Right cardiac atrium (tissue), 5 donors: ENCODE data around the gene DHRS3. TPM values are rescaled to one million over a fixed set of nuclear protein-coding genes. Genes with fewer than 3 reads are reported as not detected.
"Not testable (repeated sequence)": the region's sequence is repeated elsewhere in the genome, so short reads cannot be mapped to it uniquely, and the experiment has no call there.

Experiments
- ATAC-seq, 2 donors: fragments of 200-7000 bp; cut with Tn5 transposase; one replicate each; pipeline versions ENCODE4 v1.8.0 to v1.9.1; 2020; ENCODE audit warnings: moderate library complexity in 2 of 2, mild to moderate bottlenecking in 1 of 2
- DNase-seq, 3 donors: peaks; one replicate each; pipeline ENCODE4 v3.0.0-alpha.2; 2020
- H3K27ac ChIP-seq: one replicate; pipeline ENCODE4 v1.5.1; 2013; ENCODE audit warnings: mild to moderate bottlenecking, low read length, control low read depth, moderate library complexity
- H3K27me3 ChIP-seq: one replicate; pipeline ENCODE4 v1.6.1; 2013; ENCODE audit not compliant: control insufficient read depth, insufficient read depth
- H3K4me1 ChIP-seq: one replicate; pipeline ENCODE4 v1.6.1; 2013; ENCODE audit warnings: low read length; ENCODE audit not compliant: control insufficient read depth, insufficient read depth
- H3K4me3 ChIP-seq: one replicate; pipeline ENCODE4 v1.5.1; 2013; ENCODE audit warnings: low read length, control low read depth
- H3K9me3 ChIP-seq: one replicate; pipeline ENCODE4 v1.6.1; 2013; ENCODE audit warnings: low read length; ENCODE audit not compliant: control insufficient read depth
- whole genome bisulfite sequencing: extraction: QIAGEN DNeasy Blood & Tissue Kit; methylation state at CpG from one replicate; pipeline ENCODE4 v1.1.7; 2013; 5-methylcytosine and 5-hydroxymethylcytosine counted together
- intact Hi-C, 4 donors: fragments of 100-400 bp; cut with DNase I; formaldehyde crosslinking; loops; one replicate each; pipeline versions ENCODE4 v1.11.0 to v1.14.0; 2022 to 2023
- polyA plus RNA-seq: library from polyadenylated mRNA; stranded (reverse); fragments of 200-250 nt; gene quantifications from one replicate; pipeline ENCODE4 v1.2.3, GENCODE V29; 2013
- total RNA-seq, 4 donors: library from RNA; stranded (reverse); fragmentation: NEBNext Ultra II Directional; extraction: Animal tissue kit (Norgen Biotek cat#: 25700); gene quantifications; one replicate each; pipeline ENCODE4 v1.2.1, GENCODE V29; 2021
- donor health status: healthy with polysubstance abuse.
- donor health status: DM: no; HTN: yes; CAD: no.
- donor health status: DM: no; HTN: no; CAD: no.
- donor health status: DM: no; HTN: yes; CAD: no; lungs with severe emphysema.
- donor health status: DM: yes; HTN: yes; CAD: no.

Gene DHRS3
- total and polyA plus RNA-seq, 5 donors, result 53.6 to 97.0 (median 83.3) TPM

DNA sequence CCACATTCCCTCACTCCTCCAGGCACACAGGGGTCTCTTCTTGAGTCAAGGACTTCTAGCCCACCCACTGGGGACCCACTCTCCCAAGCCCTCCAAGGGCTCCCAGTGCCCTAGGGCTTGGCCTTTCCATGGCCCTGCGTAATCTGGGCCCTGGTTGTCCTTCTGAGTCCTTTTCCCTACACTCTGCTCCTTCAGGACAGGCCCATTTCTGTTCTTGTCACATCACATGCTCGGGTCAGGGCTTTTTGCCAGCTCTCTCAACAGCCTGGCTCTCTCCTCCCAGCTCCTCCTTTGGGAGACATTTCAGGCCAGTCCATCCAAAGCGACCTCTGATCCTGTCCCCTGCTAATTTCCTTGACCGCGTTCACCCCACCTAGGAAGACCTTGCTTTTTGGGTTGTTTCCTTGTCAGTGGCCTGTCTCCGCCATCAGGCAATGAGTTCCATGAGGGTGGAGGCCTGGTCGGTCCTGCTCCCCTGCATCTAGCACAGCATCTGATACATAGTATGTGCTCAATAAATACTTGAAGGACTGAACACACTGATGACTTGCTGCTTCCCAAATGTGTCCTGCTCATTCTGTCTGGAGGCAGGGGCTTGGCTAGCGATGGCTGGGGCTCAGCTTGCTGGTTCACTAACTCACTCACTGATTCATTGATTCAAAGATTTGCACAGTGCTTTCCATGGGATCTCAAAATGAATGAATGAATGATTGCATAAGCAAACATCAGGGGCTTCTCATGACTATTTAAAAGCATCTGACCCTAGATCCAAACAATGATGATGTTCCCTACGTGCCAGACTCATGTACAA is 44.8 kb downstream of the DHRS3 start:
- peak; percentile 56 to 64 for ATAC-seq

GRCh38 chr1:12572522-12572921 is 45.5 kb downstream of the DHRS3 start:
- Histone ChIP-seq H3K4me1 (no peaks in the 10 kb centered on the region), H3K9me3 (no peaks in the 10 kb centered on the region), H3K27ac (no peak overlapping the region), H3K4me3 (no peak overlapping the region), H3K27me3 (no peaks in the 10 kb centered on the region)
- ATAC-seq (peak in 1 of 2 donors; percentile 4), DNase-seq (peak in 1 of 3 donors; percentile 5)
- 94% methylated on average over 7 of the region's 7 CpGs for WGBS
- intact Hi-C loops, result no loop called here

More for the DNA sequence above, 44.8 kb downstream of the DHRS3 start:
- WGBS, result 76% methylated on average over 9 of the region's 9 CpGs
- Histone ChIP-seq H3K4me3 (no peak overlapping the region), H3K27ac (no peak overlapping the region), H3K4me1 (no peaks in the 10 kb centered on the region), H3K9me3 (no peaks in the 10 kb centered on the region), H3K27me3 (no peaks in the 10 kb centered on the region)
- intact Hi-C loops, result no loop called here
- peak; percentile 62 to 88 (median 77) for DNase-seq

DNA sequence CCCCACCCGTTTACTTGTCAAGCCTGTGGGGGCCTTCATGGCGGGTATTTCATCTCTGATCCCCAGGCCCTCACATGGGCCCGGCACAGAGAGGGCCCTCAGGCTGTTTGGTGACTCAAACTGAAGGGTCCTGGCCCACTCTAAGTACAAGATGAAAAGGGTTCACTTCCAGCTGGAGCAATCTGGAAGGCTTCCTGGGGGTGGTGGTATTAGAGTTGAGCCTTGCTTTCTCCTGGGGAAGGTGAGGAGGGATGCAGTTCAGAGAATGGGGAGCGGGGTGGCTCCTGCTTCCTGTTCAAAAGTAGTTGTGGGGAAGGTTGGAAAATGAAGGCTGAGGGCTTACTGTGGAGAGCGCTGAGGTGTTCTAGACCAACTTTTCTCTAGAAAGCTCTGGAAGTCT is 47.7 kb downstream of the DHRS3 start:
- Histone ChIP-seq H3K4me1 (no peaks in the 10 kb centered on the region), H3K4me3 (no peak overlapping the region), H3K27me3 (no peaks in the 10 kb centered on the region), H3K9me3 (no peaks in the 10 kb centered on the region), H3K27ac (no peak overlapping the region)
- WGBS, result 93% methylated on average over 5 of the region's 5 CpGs
- intact Hi-C loops, result no loop called here
- DNase-seq (no peak), ATAC-seq (no peak)

- no peaks in the 10 kb centered on the region for H3K27me3 ChIP-seq
- intact Hi-C loops, result no loop called here
- H3K4me3 ChIP-seq, result no peak overlapping the region
- ATAC-seq (no peak), DNase-seq (peak in 2 of 3 donors; percentile 44 to 48)
- no peak overlapping the region for H3K27ac ChIP-seq
- 95% methylated on average over 14 of the region's 14 CpGs for WGBS
- no peaks in the 10 kb centered on the region for H3K9me3 ChIP-seq
- peaks cover 2% of the 10 kb centered on the region for H3K4me1 ChIP-seq
Measured at GRCh38 chr1:12568009-12568767, 49.8 kb downstream of the DHRS3 start.

GRCh38 chr1:12567288-12567819 is 50.7 kb downstream of the DHRS3 start:
- Histone ChIP-seq H3K4me1 (peaks cover 2% of the 10 kb centered on the region), H3K27me3 (no peaks in the 10 kb centered on the region), H3K4me3 (no peak overlapping the region), H3K27ac (no peak overlapping the region), H3K9me3 (no peaks in the 10 kb centered on the region)
- ATAC-seq, result peak in 1 of 2 donors; percentile 5
- 83% methylated on average over 9 of the region's 9 CpGs for WGBS
- intact Hi-C loops, result no loop called here
- peak in 2 of 3 donors; percentile 17 to 23 for DNase-seq

- H3K4me3 ChIP-seq, result no peak overlapping the region
- ATAC-seq, result no peak
- intact Hi-C loops, result no loop called here
- H3K27ac ChIP-seq, result no peak overlapping the region
- H3K4me1 ChIP-seq, result peaks cover 2% of the 10 kb centered on the region
- H3K27me3 ChIP-seq, result no peaks in the 10 kb centered on the region
- H3K9me3 ChIP-seq, result no peaks in the 10 kb centered on the region
- DNase-seq, result peak in 2 of 3 donors; percentile 33 to 55
- 81% methylated on average over 9 of the region's 9 CpGs for WGBS
Measured at GRCh38 chr1:12566484-12567287, 51.3 kb downstream of the DHRS3 start.

- Histone ChIP-seq H3K4me1 (peaks cover 2% of the 10 kb centered on the region), H3K27ac (no peak overlapping the region), H3K9me3 (no peaks in the 10 kb centered on the region), H3K27me3 (no peaks in the 10 kb centered on the region), H3K4me3 (no peak overlapping the region)
- ATAC-seq, result peak; percentile 11
- intact Hi-C loops, result no loop called here
- 79% methylated on average over 7 of the region's 7 CpGs for WGBS
- peak in 2 of 3 donors; percentile 25 to 33 for DNase-seq
Measured at GRCh38 chr1:12565966-12566352, 52.1 kb downstream of the DHRS3 start.

DNA sequence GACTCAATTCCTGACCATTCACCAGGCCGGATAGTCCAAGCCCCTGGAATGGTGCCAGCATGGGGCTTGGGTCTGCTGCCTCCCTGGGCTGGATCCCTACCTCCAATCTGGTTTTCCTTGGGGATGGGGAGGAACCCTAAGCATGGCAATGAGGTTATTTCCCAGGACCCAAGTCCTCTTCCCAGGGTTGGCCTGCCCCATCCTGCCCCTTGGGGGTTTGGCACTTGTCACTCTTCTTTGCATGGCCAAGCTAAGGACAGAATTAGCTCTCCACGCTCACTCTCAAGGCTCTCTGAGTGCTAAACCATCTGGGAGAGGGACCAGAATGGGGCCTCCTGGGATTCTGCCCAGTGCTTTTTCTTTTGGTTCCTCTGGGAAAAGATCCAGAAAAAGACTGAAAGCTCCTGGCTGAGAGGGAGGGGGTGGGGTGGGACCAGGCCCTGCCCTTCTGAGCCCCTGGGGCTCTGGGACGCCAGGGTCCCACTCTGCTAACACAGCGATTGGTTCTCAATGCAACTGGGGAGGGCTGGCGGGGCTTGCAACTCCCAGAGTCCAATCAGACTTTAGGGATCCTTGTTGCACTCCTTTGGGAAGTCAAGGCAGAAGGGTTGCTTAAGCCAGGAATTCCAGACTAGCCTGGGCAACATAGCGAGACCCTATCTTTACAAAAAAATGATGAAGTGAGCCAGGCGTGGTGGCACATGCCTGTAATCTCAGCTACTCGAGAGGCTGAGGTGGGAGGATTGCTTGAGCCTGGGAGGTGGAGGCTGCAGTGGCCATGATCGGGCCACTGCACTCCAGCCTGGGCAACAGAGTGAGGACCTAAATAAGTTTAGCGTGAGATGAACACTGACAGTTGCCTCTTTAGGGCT is 52.7 kb downstream of the DHRS3 start:
- Histone ChIP-seq H3K27me3 (no peaks in the 10 kb centered on the region), H3K4me3 (no peak overlapping the region), H3K4me1 (peaks cover 2% of the 10 kb centered on the region), H3K27ac (peak overlapping the region; percentile 13), H3K9me3 (no peaks in the 10 kb centered on the region)
- intact Hi-C loops, result no loop called here
- ATAC-seq (peak; percentile 28 to 52), DNase-seq (peak in 2 of 3 donors; percentile 51 to 70)
- 66% methylated on average over 10 of the region's 10 CpGs for WGBS

GRCh38 chr1:12564251-12564650 is 53.8 kb downstream of the DHRS3 start:
- DNase-seq, result peak in 1 of 3 donors; percentile 7
- H3K4me1 ChIP-seq, H3K9me3 ChIP-seq, H3K27me3 ChIP-seq, H3K27ac ChIP-seq, ATAC-seq, H3K4me3 ChIP-seq, intact Hi-C loops: not testable (repeated sequence)
- 94% methylated on average over 3 of the region's 3 CpGs for WGBS
